ENCODE measurements around the gene DGKI.

GRCh38 chr7:137462847-137463246 lies 383.9 kb downstream of the DGKI start:
- TF ChIP-seq POLR2A (IDR thresholded peaks at IDR 0.05) (no peak), CTCF (IDR thresholded peaks at IDR 0.05) (no peak)
